Hematopoietic multipotent progenitor cell (in vitro differentiated cells): Measurements from ENCODE around the gene TSPAN12. TPM values are rescaled to one million over a fixed set of nuclear protein-coding genes. Genes with fewer than 3 reads are reported as not detected.

Source experiments
- DNase-seq, 3 donors: peaks; one replicate each; pipeline ENCODE4 v3.0.0-alpha.2; 2011 to 2015; ENCODE audit warnings: low read depth in 2 of 3, low spot score in 2 of 3
- total RNA-seq: library from RNA; depleted of rRNA; stranded (reverse); fragments of >200 nt; gene quantifications from one replicate; pipeline ENCODE4 v1.2.3, GENCODE V29; 2012

Gene TSPAN12
- total RNA-seq, 1 donor: 0.81 TPM

GRCh38 chr7:120770206-120770605, 87.7 kb downstream of the TSPAN12 start:
- no peak for DNase-seq

DNA sequence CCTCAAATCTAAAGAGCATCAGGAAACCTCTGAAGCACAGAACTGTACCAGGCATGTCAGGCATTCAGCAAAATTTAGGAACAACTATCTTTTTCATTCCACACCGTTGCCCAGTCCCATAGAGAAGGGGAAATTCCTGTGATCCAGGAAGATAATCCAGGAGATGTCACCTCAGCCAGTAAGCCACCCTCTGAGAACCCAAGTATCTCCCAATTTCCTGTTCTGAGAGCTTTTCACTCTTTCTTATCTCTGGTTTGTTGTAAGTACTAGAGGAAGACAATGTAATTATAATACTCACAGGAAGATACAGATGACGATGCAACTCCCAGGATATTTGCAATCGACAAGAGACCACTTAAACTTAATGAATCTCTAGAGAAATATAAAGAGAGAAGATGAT, 97.1 kb downstream of the TSPAN12 start:
- no peak for DNase-seq

DNA sequence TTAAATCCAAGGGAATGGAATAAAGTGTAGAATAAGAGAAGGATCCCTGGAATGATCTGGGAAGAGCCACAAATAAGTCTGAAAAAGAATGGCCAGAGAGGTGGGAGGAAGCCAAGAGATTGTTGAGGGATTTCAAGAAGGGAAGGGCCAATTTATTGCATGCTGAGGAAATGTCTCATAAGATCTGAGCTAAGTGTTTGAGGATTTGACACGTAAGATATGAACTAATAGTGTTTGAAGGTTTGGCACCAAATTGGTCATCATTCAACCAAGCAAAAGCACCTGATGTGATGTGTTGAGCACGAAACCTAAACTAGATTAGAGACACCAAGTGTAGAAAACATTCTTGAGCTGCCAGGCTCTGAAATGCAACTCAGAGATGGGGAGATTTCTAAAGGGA, 97.9 kb downstream of the TSPAN12 start:
- DNase-seq: no peak

DNA sequence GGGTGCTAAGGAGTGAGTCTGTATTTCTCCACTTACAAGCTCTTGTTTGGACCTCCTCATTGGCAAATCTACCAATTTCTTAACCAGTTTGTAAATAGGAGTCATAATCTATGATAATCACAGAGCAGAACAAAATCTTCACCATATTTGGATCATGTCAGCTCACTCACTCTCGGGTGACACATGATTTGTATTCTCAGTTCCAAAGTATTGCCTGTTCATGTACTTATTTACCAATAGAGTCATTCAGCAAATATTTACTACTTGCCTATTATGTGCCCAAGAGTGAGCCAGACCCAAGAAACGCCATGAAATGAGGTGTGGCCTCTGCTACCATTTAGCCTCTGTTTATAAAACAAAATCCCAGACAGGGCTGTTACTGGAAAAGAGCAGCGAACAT, 114.8 kb downstream of the TSPAN12 start:
- no peak for DNase-seq

DNA sequence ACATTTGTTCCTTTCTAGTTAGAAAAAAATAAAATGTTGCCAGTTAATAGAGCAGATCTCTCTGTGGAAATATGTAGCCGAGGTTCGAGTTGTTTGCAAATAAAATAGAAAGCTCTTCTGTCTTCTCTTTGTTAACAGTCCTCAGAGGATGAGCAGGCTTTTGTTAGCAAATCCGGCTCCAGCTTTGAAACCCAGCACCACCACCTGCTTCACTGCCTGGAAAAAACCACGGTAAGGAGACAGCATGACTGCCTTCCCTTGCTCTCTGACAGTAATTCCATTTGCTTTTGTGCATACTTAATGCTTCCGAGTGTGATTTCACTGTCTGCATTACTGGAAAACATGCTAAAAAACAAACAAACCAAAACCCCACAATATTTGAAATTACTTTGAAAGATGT, 115.6 kb downstream of the TSPAN12 start:
- DNase-seq: no peak

DNA sequence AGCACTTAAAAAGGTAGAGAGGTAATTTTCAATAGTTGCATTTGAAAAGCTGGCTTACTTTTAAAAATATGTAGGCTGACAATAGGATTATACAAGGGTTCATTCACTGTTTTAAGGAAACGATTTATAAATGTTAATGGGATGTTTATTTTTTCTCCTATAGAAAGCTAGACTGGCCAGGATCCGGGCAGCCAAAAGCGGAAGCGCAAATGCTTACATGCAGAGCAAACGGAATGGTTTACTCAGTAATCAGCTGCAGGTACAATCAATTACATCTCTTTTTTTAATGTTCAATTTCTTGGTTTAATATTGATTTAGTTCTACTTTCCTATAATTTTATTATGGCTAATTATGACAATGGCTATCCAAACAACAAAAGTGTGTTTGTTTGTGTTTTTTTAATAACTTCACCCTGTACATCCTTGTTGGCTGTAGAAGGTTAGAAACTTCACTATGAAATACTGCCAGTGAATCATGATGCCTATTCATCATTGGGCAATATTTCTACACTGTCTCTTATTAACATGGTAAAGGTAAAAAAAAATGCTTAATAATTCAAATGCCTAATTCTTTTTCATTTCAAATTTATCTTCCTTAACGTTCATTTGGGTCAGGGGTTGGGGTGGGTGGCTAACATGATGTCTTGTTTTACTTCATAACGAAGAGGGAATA, 116.4 kb downstream of the TSPAN12 start:
- DNase-seq: no peak

DNA sequence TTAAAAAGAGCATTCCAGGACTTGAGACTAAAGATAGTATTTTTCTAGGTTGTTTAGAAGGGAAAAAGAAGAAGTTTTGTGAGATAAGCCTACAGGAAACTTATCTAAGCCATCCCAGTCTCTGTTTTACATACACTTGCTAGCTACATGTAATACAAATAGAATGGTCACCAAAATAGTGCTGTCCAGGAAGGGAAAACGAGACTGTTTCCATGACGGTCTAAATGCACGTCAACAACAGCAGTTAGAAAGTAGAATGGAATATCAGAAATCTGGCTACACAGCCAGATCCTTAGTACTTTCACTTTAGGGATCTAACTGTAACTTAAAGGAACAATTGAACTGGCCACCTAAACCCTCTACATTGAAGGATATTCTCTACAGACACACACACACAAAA, 117.6 kb downstream of the TSPAN12 start:
- DNase-seq: peak in 2 of 3 donors; percentile 5 to 11

GRCh38 chr7:120738816-120739215, 119.1 kb downstream of the TSPAN12 start:
- DNase-seq: no peak

Other genes starting within 250 kb of the TSPAN12 start
- gene ING3, start 92.6 kb upstream of the TSPAN12 start, total RNA-seq: 11.3 TPM
- gene CPED1, start 130.6 kb upstream of the TSPAN12 start, total RNA-seq: 9.2 TPM